Measurements from ENCODE around the gene PLXNA4.
A peak's percentile ranks its signal among the peaks of the same experiment; 100 is the strongest.

Gene PLXNA4

GRCh38 chr7:132351954-132352499 is 224.2 kb downstream of the PLXNA4 start:
- no peak for DNase-seq

DNA sequence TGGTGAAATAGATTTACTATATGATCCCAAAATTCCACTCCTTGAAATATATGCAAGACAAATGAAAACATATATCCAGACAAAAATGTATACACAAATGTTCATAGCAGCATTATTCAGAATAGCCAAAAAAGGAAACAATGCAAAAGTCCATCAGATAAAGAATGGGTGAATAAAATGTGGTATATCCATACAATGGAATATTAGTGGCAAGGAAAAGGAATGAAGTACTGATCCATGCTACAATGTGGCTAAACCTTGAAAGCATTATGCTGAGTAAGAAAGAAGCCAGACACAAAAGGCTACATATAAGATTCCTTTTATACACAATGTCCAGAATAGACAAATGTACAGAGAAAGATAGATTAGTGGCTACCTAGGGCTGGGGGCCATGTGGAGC is 225.5 kb downstream of the PLXNA4 start:
- no peak for DNase-seq

DNA sequence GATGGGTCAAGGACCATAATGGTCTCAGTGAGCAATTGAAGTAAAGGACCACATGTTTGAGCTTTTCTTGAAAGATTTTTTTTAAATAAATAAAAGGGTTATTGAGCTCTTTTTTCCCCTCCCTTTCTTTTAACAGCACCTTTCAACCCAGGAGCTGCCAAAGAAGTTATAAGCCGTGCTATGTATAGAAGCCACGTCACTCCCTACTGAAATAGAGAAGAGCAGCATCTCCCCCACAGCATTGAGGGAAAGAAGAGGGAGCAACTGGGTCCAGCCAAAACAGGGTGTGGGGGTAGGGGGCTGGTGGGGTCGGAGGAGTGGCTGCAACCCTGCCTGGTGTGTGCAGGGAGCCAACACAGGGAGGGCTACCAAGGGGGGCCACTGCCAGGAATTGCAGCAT is 227.2 kb downstream of the PLXNA4 start:
- DNase-seq, result no peak

GRCh38 chr7:132348341-132348740 is 227.9 kb downstream of the PLXNA4 start:
- no peak for DNase-seq

GRCh38 chr7:132347858-132348257 is 228.4 kb downstream of the PLXNA4 start:
- DNase-seq, result no peak

GRCh38 chr7:132347123-132347522 is 229.1 kb downstream of the PLXNA4 start:
- no peak for DNase-seq

DNA sequence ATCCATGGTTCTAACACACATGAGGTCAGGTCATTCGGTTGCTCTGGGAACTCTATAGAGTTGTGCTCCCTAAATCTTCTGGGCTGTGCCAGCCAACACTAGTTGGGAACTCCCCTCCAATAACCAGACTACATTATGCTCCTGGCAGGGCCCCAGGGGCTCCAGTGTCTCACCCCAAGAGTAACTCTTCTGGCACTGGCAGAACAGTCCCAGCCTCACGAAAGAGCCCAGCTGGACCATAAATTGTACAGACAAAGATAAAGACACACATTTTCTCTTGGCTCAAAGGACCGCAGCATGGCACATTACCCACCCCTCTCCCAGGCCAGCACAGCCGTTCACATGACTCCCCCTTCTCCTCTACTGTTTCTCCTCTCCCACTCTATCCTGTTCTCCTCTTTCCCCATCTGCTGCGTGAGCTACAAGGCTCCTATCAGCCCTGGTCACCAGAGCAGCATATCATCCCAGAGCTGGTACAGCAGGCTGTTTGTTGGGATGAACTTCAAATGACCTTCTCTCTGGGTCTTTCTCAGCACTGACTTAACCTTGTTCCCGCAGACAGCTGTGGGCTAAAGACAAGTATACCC is 230.6 kb downstream of the PLXNA4 start:
- DNase-seq, result no peak

GRCh38 chr7:132345030-132345429 is 231.2 kb downstream of the PLXNA4 start:
- no peak for DNase-seq

DNA sequence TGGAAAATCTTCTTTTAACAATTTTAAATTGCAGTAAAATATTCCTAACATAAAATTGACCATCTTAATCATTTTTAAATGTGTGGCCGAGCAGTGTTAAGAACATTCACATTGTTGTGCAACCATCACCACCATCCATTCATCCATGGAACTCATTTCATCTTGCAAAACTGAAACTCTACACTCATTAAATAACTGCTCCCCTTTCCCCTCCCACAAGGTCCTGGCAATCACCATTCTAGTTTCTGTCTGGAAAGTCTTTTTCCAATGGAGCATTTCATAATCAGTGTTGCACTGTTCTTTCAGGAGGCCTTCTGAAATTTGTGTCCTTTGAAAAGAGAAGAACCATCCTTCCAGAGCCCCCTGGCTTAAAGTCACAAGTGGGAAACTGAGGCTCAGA is 233.1 kb downstream of the PLXNA4 start:
- peak; percentile 14 for DNase-seq

DNA sequence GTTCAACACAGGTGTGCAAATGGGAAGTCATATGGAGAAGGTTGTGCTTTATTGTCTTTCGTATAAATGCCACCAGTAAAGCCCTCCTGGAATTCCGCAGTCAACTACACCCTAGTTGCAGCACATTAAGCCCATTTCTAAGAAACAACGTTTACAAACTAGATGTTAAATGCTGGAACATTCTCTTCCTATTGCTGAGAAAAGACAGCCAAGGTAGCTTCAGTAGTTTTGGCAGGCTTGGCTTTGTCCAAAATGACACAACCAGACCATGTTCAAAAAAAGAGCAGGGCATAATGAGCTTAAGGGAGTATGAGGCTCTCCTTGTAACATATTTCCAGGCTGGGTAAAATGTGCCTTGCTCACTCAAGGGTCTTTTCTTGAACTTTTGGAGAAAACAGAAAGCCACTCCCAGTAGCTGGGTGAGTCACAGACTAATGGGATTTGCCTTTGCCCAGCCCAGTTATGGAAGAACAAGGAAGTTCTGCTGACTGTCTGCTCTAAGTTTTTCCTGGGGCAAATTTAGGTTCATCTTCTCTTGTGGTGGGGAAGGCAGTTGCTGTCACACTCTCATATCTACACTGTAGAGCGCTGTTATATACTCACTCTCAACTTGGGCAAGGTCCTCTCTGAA is 238.7 kb downstream of the PLXNA4 start:
- DNase-seq, result no peak

- no peak for DNase-seq
These were observed 239.5 kb downstream of the PLXNA4 start for GRCh38 chr7:132336797-132337196.

DNA sequence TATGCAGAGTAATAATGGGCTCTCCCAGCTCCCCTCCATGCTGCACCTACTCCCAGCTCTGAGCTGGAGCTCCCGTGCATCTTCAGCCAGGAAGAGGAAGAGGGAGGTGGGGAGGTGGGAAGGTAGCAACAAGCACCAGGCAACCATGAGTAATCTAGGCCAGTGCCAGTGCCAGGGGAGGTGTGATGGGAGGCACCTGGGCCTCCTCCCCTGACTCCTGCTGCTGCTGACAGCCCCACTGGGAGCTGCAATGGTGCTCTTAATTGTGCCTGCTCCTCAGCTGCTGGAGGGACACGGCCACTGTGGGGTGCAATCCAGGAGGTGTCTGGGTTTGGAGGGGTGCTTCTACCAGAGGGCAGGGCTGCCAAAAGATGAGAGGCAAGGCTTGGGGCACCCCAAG is 243.0 kb downstream of the PLXNA4 start:
- no peak for DNase-seq

GRCh38 chr7:132328760-132329159 is 247.5 kb downstream of the PLXNA4 start:
- no peak for DNase-seq

- DNase-seq, result no peak
These were observed 248.1 kb downstream of the PLXNA4 start for GRCh38 chr7:132328047-132328620.

DNA sequence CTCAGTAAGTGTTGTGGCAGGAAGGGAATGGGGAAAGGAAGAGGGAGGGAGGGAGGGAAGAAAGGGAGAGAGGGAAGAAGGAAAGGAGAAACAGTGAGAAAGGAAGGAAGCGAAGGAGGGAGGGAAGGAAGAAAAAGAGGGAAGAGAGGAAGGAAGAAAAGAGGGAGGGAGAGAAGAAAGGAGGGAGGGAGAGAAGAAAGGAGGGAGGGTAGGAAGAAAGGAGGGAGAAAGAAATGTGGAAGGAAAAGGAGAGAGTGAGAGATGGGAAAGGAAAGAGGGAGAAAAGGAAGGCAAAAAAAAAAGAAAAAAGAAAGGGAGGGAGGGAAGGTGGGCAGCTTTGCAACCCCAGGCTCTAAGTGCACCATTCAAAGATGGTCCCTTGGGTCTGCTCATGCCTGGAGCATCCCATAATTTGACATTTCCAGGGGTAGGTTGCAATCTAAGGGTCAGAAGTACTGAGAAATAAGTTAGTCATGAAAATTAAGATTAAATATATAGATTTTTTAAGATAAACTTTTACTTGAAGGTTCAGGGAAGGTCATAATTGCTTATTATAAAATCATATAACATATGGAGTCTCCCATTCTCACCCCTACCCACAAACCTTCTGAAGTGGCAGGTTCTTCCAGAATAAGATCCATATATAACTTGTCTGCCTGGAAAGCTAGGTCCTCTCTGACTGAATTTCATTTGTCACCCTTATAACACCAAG is 249.2 kb downstream of the PLXNA4 start:
- no peak for DNase-seq

- no peak for DNase-seq
These were observed 253.3 kb downstream of the PLXNA4 start for GRCh38 chr7:132322970-132323369.

DNA sequence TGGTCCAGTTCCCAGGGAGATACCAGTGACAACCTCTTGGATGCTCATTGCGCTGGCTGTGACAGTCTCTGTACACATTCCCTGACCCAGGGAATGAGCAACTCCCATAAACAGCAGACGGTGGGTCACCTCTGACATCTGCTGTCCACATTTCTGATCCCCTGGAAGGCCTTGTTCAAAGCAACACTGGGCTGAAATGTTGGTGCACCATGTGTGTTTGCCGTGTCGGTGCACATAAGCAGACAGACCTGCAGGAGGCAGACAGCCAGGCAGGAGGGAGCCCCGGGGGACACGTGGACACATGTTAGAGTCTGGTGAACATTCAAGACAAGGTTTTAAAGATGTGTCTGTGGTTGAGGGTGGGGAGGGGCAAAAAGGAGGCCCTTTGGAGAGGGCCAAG is 254.9 kb downstream of the PLXNA4 start:
- peak; percentile 23 for DNase-seq

GRCh38 chr7:132319481-132319880 is 256.8 kb downstream of the PLXNA4 start:
- DNase-seq, result no peak

- peak; percentile 78 for DNase-seq
These were observed 257.6 kb downstream of the PLXNA4 start for GRCh38 chr7:132318352-132319318.

- no peak for DNase-seq
These were observed 258.4 kb downstream of the PLXNA4 start for GRCh38 chr7:132317701-132318351.

- no peak for DNase-seq
These were observed 263.7 kb downstream of the PLXNA4 start for GRCh38 chr7:132312531-132313055.
